Neural cell (in vitro differentiated cells): ENCODE data around the gene GGTLC1. TPM values are rescaled to one million over a fixed set of nuclear protein-coding genes. Genes with fewer than 3 reads are reported as not detected.

ENCODE experiments used
- H2AFZ ChIP-seq: fragments of 200-600, 300-800 bp; sonication (generic), shearing (Covaris generic); 2 replicates; pipeline ENCODE4 v1.6.0; 2014; ENCODE audit warnings: low read depth, mild to moderate bottlenecking, antibody characterized with exemption, low read length, moderate library complexity
- H3F3A ChIP-seq: fragments of 200-600 bp; shearing (Covaris generic); 2 replicates; pipeline ENCODE4 v1.6.1; 2016; ENCODE audit warnings: mild to moderate bottlenecking, moderate library complexity, mixed read lengths, antibody characterized with exemption, low read length; ENCODE audit not compliant: insufficient read depth, poor library complexity, severe bottlenecking
- H3K27ac ChIP-seq: fragments of 200-600, 300-800 bp; sonication (generic), shearing (Covaris generic); 2 replicates; pipeline ENCODE4 v1.5.1; 2014; ENCODE audit warnings: mild to moderate bottlenecking, low read length, moderate library complexity
- H3K27me3 ChIP-seq: fragments of 300-800, 200-600 bp; sonication (generic), shearing (Covaris generic); 2 replicates; pipeline ENCODE4 v1.6.0; 2014; ENCODE audit warnings: mild to moderate bottlenecking, low read depth, low read length, moderate library complexity; ENCODE audit not compliant: insufficient read depth
- H3K36me3 ChIP-seq: fragments of 300-800, 200-600 bp; sonication (generic), shearing (Covaris generic); 2 replicates; pipeline ENCODE4 v1.5.1; 2014; ENCODE audit warnings: mild to moderate bottlenecking, antibody characterized with exemption, low read length, moderate library complexity; ENCODE audit not compliant: insufficient read depth
- H3K4me2 ChIP-seq: fragments of 300-800, 200-600 bp; sonication (generic), shearing (Covaris generic); 2 replicates; pipeline ENCODE4 v1.6.0; 2014; ENCODE audit warnings: mild to moderate bottlenecking, low read length
- H3K4me3 ChIP-seq: fragments of 300-800, 200-600 bp; sonication (generic), shearing (Covaris generic); 2 replicates; pipeline ENCODE4 v1.5.1; 2014; ENCODE audit warnings: mild to moderate bottlenecking, low read length, moderate library complexity
- H3K79me2 ChIP-seq: fragments of 200-600 bp; shearing (Covaris generic); replicated peaks from 2 replicates; pipeline ENCODE4 v1.6.0; 2014; ENCODE audit warnings: mild to moderate bottlenecking, low read length, moderate library complexity; ENCODE audit not compliant: insufficient read depth
- H3K9ac ChIP-seq: fragments of 300-800, 200-600 bp; sonication (generic), shearing (Covaris generic); 2 replicates; pipeline ENCODE4 v1.6.1; 2016; ENCODE audit warnings: mild to moderate bottlenecking, low read length, mixed read lengths
- H3K9me2 ChIP-seq: fragments of 200-600 bp; shearing (Covaris generic); 2 replicates; pipeline ENCODE4 v1.6.1; 2016; ENCODE audit warnings: mild to moderate bottlenecking, low read length, mixed read lengths; ENCODE audit not compliant: insufficient read depth
- H3K9me3 ChIP-seq: fragments of 200-600, 300-800 bp; sonication (generic), shearing (Covaris generic); 2 replicates; pipeline ENCODE4 v1.6.1; 2016; ENCODE audit warnings: mild to moderate bottlenecking, mixed run types, low read length, moderate library complexity, mixed read lengths
- H4K20me1 ChIP-seq: fragments of 200-600 bp; shearing (Covaris generic); 2 replicates; pipeline ENCODE4 v1.6.1; 2016; ENCODE audit warnings: mild to moderate bottlenecking, mixed run types; ENCODE audit not compliant: insufficient read depth
- CTCF ChIP-seq: fragments of 450-650 bp; IDR thresholded peaks from 2 replicates; pipeline ENCODE4 v1.5.1; 2014; ENCODE audit warnings: antibody characterized with exemption, mild to moderate bottlenecking, moderate library complexity; ENCODE audit not compliant: poor library complexity, severe bottlenecking
- EP300 ChIP-seq: fragments of 450-650 bp; conservative IDR thresholded peaks from 2 replicates; pipeline ENCODE4 v1.6.1; 2014; ENCODE audit warnings: antibody characterized with exemption, mild to moderate bottlenecking, moderate library complexity; ENCODE audit not compliant: poor library complexity, severe bottlenecking
- EZH2 ChIP-seq: fragments of 200-600, 300-800 bp; shearing (Covaris generic), sonication (generic); IDR thresholded peaks from 2 replicates; pipeline ENCODE4 v1.6.1; 2014; ENCODE audit warnings: antibody characterized with exemption, low read length, borderline replicate concordance, mild to moderate bottlenecking; ENCODE audit not compliant: insufficient read depth, poor library complexity, severe bottlenecking
- MXI1 ChIP-seq: fragments of 450-650 bp; conservative IDR thresholded peaks from 2 replicates; pipeline ENCODE4 v1.6.1; 2014; ENCODE audit warnings: antibody characterized with exemption, mild to moderate bottlenecking; ENCODE audit not compliant: poor library complexity, severe bottlenecking
- POLR2AphosphoS5 ChIP-seq: IDR thresholded peaks from 2 replicates; pipeline ENCODE4 v1.6.1; 2012
- RAD21 ChIP-seq: fragments of 450-650 bp; conservative IDR thresholded peaks from 2 replicates; pipeline ENCODE4 v1.6.1; 2014; ENCODE audit warnings: antibody characterized with exemption, mild to moderate bottlenecking, moderate library complexity
- REST ChIP-seq: IDR thresholded peaks from 2 replicates; pipeline ENCODE4 v1.6.1; 2012; ENCODE audit warnings: borderline replicate concordance
- SMC3 ChIP-seq: fragments of 450-650 bp; conservative IDR thresholded peaks from 2 replicates; pipeline ENCODE4 v1.6.1; 2014; ENCODE audit warnings: antibody characterized with exemption, mild to moderate bottlenecking, moderate library complexity; ENCODE audit not compliant: poor library complexity
- TAF1 ChIP-seq: IDR thresholded peaks from 2 replicates; pipeline ENCODE4 v1.6.1; 2012; ENCODE audit warnings: low read depth
- polyA minus RNA-seq: library from RNA; depleted of rRNA, polyadenylated mRNA; stranded (reverse); fragments of >200 nt; gene quantifications from 2 replicates; pipeline ENCODE4 v1.2.3, GENCODE V29; 2014
- polyA plus RNA-seq: library from polyadenylated mRNA; depleted of rRNA; stranded (reverse); fragments of >200 nt; gene quantifications from 2 replicates; pipeline ENCODE4 v1.2.3, GENCODE V29; 2014

GGTLC1 gene
- polyA plus RNA-seq = not detected in 2 replicates
- not detected in 2 replicates for polyA minus RNA-seq

GRCh38 chr20:23988561-23988960, at the start of gene GGTLC1:
Gene GGTLC1, minus strand, starts transcription at chr20:23988779. Its CDS starts 2,168 bp downstream, at chr20:23986611.
- no peak within 1 kb of the TSS for H3K4me3 ChIP-seq
- no peak for TF ChIP-seq TAF1
- TF ChIP-seq POLR2AphosphoS5 = no peak
- TF ChIP-seq REST = no peak
- no peak for TF ChIP-seq EP300
- TF ChIP-seq EZH2 = no peak
- no peak for TF ChIP-seq SMC3
- no peak for TF ChIP-seq RAD21
- no peak for TF ChIP-seq CTCF
- no peak for TF ChIP-seq MXI1
- no peaks in the 10 kb centered on the region for H4K20me1 ChIP-seq
- H3K27ac ChIP-seq = no peak within 1 kb of the TSS
- H3K4me2 ChIP-seq = no peak within 1 kb of the TSS
- no peaks in the 10 kb centered on the region for H3K9me3 ChIP-seq
- no peaks in the 10 kb centered on the region for H3K79me2 ChIP-seq
- no peak within 1 kb of the TSS for H2AFZ ChIP-seq
- H3F3A ChIP-seq = no peaks in the 10 kb centered on the region
- H3K9ac ChIP-seq = no peak within 1 kb of the TSS
- no peaks in the 10 kb centered on the region for H3K36me3 ChIP-seq
- H3K27me3 ChIP-seq = no peaks in the 10 kb centered on the region
- H3K9me2 ChIP-seq = no peaks in the 10 kb centered on the region

GRCh38 chr20:24034820-24035219, 46.2 kb upstream of the GGTLC1 start:
- Histone ChIP-seq H3K4me2 (no peak overlapping the region), H3K27me3 (no peaks in the 10 kb centered on the region), H3K9ac (no peak overlapping the region), H2AFZ (no peak overlapping the region), H3K9me3 (no peaks in the 10 kb centered on the region), H4K20me1 (no peaks in the 10 kb centered on the region), H3K4me3 (no peak overlapping the region), H3K27ac (no peak overlapping the region), H3F3A (no peaks in the 10 kb centered on the region), H3K79me2 (no peaks in the 10 kb centered on the region), H3K36me3 (no peaks in the 10 kb centered on the region), H3K9me2 (no peaks in the 10 kb centered on the region)
- TF ChIP-seq EZH2 (no peak), MXI1 (no peak), TAF1 (no peak), SMC3 (no peak), POLR2AphosphoS5 (no peak), EP300 (no peak), RAD21 (no peak), CTCF (no peak), REST (no peak)
